Endothelial cell of umbilical vein (primary cell): ENCODE measurements around the gene MAGEA11. TPM values are rescaled to one million over a fixed set of nuclear protein-coding genes. Genes with fewer than 3 reads are reported as not detected.
"Not testable (repeated sequence)": the region's sequence is repeated elsewhere in the genome, so short reads cannot be mapped to it uniquely, and the experiment has no call there.

Source experiments
- BruUV-seq: library from RNA; stranded (reverse); fragments of 400-500 nt; replicated peaks from 2 replicates; lab custom pipeline; 2021; lab: Mats Ljungman, UMichigan
- CTCF ChIA-PET: fragments of 300-600, 350-600 bp; sonication (Branson Sonifier 250); formaldehyde crosslinking; loops from one replicate; lab custom pipeline; 2021; ENCODE audit warnings: antibody characterized with exemption, inconsistent platforms; lab: Charles Lee
- POLR2A ChIA-PET: fragments of 300-600, 350-600 bp; sonication (Branson Sonifier 250); formaldehyde crosslinking; loops from one replicate; lab custom pipeline; 2021; ENCODE audit warnings: antibody characterized with exemption, inconsistent platforms; lab: Charles Lee
- DNase-seq: peaks from one replicate; pipeline ENCODE4 v3.0.0-alpha.2; 2011; ENCODE audit warnings: low read depth, low spot score
- FAIRE-seq: peaks from 2 replicates; lab custom pipeline; 2011; peaks lifted over from hg19 to GRCh38; lab: Jason Lieb, UNC
- H2AFZ ChIP-seq: 2 replicates; pipeline ENCODE4 v1.6.0; 2012; ENCODE audit warnings: low read depth, low read length, control low read depth, inconsistent platforms
- H3K27ac ChIP-seq: 2 replicates; pipeline ENCODE4 v1.5.1; 2011; ENCODE audit warnings: low read depth, mild to moderate bottlenecking, control low read depth, low read length, moderate library complexity; ENCODE audit not compliant: insufficient read depth
- H3K27me3 ChIP-seq, 2 experiments: 2 replicates each; pipeline versions ENCODE4 v1.6.0 to v1.6.1; 2011; ENCODE audit warnings: low read length in 2 of 2, mixed read lengths in 1 of 2; ENCODE audit not compliant: control insufficient read depth in 2 of 2, insufficient read depth in 2 of 2
- H3K36me3 ChIP-seq, 2 experiments: 2 replicates in 1 of 2; 3 replicates in 1 of 2; pipeline ENCODE4 v1.5.1; 2011; ENCODE audit warnings: low read length in 2 of 2, mild to moderate bottlenecking in 1 of 2, moderate library complexity in 1 of 2; ENCODE audit not compliant: control insufficient read depth in 2 of 2, insufficient read depth in 2 of 2; ENCODE audit errors: extremely low read depth in 1 of 2
- H3K4me1 ChIP-seq: 3 replicates; pipeline ENCODE4 v1.5.1; 2011; ENCODE audit warnings: mild to moderate bottlenecking, low read length; ENCODE audit not compliant: control insufficient read depth, insufficient read depth; ENCODE audit errors: extremely low read depth
- H3K4me2 ChIP-seq: 2 replicates; pipeline ENCODE4 v1.6.1; 2011; ENCODE audit warnings: low read length, control low read depth, mixed read lengths; ENCODE audit not compliant: insufficient read depth
- H3K4me3 ChIP-seq, 3 experiments: fragments of 200-600 bp in 1 of 3; sonication (generic), shearing (Covaris generic) in 1 of 3; replicated peaks in 1 of 3; 2 replicates each; pipeline ENCODE4 v1.5.1; 2011 to 2016; ENCODE audit warnings: control low read depth in 3 of 3, low read length in 3 of 3, mild to moderate bottlenecking in 2 of 3, inconsistent platforms in 1 of 3, low read depth in 1 of 3, moderate library complexity in 1 of 3; ENCODE audit not compliant: insufficient read depth in 1 of 3
- H3K79me2 ChIP-seq: 2 replicates; pipeline ENCODE4 v1.6.0; 2012; ENCODE audit warnings: low read length, inconsistent platforms; ENCODE audit not compliant: control insufficient read depth, insufficient read depth
- H3K9ac ChIP-seq: replicated peaks from 2 replicates; pipeline ENCODE3; 2011; ENCODE audit warnings: low read length, control low read depth; ENCODE audit not compliant: insufficient read depth; ENCODE audit errors: extremely low read depth
- H3K9me1 ChIP-seq: replicated peaks from 3 replicates; pipeline ENCODE4 v1.6.0; 2011; ENCODE audit warnings: mild to moderate bottlenecking, low read length; ENCODE audit not compliant: control insufficient read depth, insufficient read depth; ENCODE audit errors: extremely low read depth
- H3K9me3 ChIP-seq: replicated peaks from 2 replicates; pipeline ENCODE4 v1.5.1; 2012; ENCODE audit warnings: low read length, inconsistent platforms; ENCODE audit not compliant: control insufficient read depth, insufficient read depth
- H4K20me1 ChIP-seq: replicated peaks from 2 replicates; pipeline ENCODE3; 2011; ENCODE audit warnings: mild to moderate bottlenecking, low read length; ENCODE audit not compliant: control insufficient read depth, insufficient read depth; ENCODE audit errors: extremely low read depth
- CTCF ChIP-seq, 2 donors: IDR thresholded peaks; 1 replicate in 1 of 2; 2 replicates in 1 of 2; pipeline ENCODE4 v1.5.1; 2011; ENCODE audit warnings: low read length in 2 of 2, mild to moderate bottlenecking in 2 of 2, moderate library complexity in 2 of 2, control low read depth in 1 of 2, inconsistent platforms in 1 of 2, low read depth in 1 of 2; ENCODE audit not compliant: insufficient read depth in 1 of 2; ENCODE audit errors: extremely low read depth in 1 of 2
- EZH2 ChIP-seq: IDR thresholded peaks from 2 replicates; pipeline ENCODE4 v1.6.1; 2012; ENCODE audit warnings: borderline replicate concordance, low read depth, mild to moderate bottlenecking, moderate library complexity, low read length, inconsistent platforms; ENCODE audit not compliant: severe bottlenecking
- FOS ChIP-seq: IDR thresholded peaks from 2 replicates; pipeline ENCODE4 v1.6.1; 2011; ENCODE audit warnings: mild to moderate bottlenecking, low read length, moderate library complexity, borderline replicate concordance; ENCODE audit not compliant: insufficient read depth
- GATA2 ChIP-seq: IDR thresholded peaks from 2 replicates; pipeline ENCODE4 v1.7.0; 2011; ENCODE audit warnings: low read depth, mild to moderate bottlenecking, moderate library complexity, mixed read lengths, low read length; ENCODE audit not compliant: insufficient read length, insufficient read depth
- JUN ChIP-seq: IDR thresholded peaks from 2 replicates; pipeline ENCODE4 v1.6.1; 2011; ENCODE audit warnings: borderline replicate concordance, low read depth; ENCODE audit not compliant: insufficient read length, insufficient read depth
- MAX ChIP-seq: IDR thresholded peaks from 2 replicates; pipeline ENCODE4 v1.6.1; 2011; ENCODE audit not compliant: insufficient read depth, insufficient read length
- MYC ChIP-seq: IDR thresholded peaks from one replicate; pipeline ENCODE4 v1.6.1; 2011; ENCODE audit warnings: mild to moderate bottlenecking, low read depth, low read length
- POLR2A ChIP-seq: IDR thresholded peaks from 2 replicates; pipeline ENCODE4 v1.6.1; 2012; ENCODE audit warnings: low read depth, mild to moderate bottlenecking, control low read depth, low read length
- POLR2AphosphoS5 ChIP-seq: IDR thresholded peaks from 2 replicates; pipeline ENCODE4 v1.6.1; 2012; ENCODE audit warnings: low read depth, mild to moderate bottlenecking, control low read depth, low read length, moderate library complexity; ENCODE audit not compliant: insufficient read depth
- dilution Hi-C: fragments of 300-500 bp; cut with MboI; formaldehyde crosslinking; loops from one replicate; pipeline ENCODE4 v1.15.0; 2019; ENCODE audit warnings: low sequenced_read_pairs; ENCODE audit not compliant: extremely low pct_ligation_motif_present
- intact Hi-C: fragments of 100-400 bp; cut with micrococcal nuclease; formaldehyde crosslinking; loops from one replicate; pipeline ENCODE4 v1.10.0; 2022
- polyA plus RNA-seq, 4 experiments: library from polyadenylated mRNA; depleted of rRNA in 3 of 4; stranded (reverse) in 3 of 4; unstranded in 1 of 4; fragments of >200 nt; gene quantifications; 2 replicates each; pipeline versions ENCODE4 v1.2.1 to v1.2.3, GENCODE V29; 2011 to 2012; ENCODE audit warnings: missing spikeins in 1 of 4
- total RNA-seq: library from RNA; stranded (reverse); gene quantifications from 2 replicates; pipeline ENCODE4 v1.2.3, GENCODE V29; 2021

Gene MAGEA11
- total and polyA plus RNA-seq, 2 donors (not counting 3 experiments of a cell fraction or from before 2014, with no cell fraction given): not detected

- no peaks in the 10 kb centered on the region for H3K4me1 ChIP-seq
- H3K36me3 ChIP-seq: no peaks in the 10 kb centered on the region
- no peaks in the 10 kb centered on the region for H4K20me1 ChIP-seq
- dilution Hi-C loops: no loop called here
- FAIRE-seq (no peak), DNase-seq (no peak)
- H3K4me3 ChIP-seq: no peak overlapping the region
- H3K9me3 ChIP-seq: no peaks in the 10 kb centered on the region
- H2AFZ ChIP-seq: no peak overlapping the region
- no peaks in the 10 kb centered on the region for H3K79me2 ChIP-seq
- ChIA-PET CTCF (no interaction called here), POLR2A (no interaction called here)
- no peak overlapping the region for H3K9ac ChIP-seq
- TF ChIP-seq FOS (no peak), JUN (no peak), MYC (no peak), EZH2 (no peak), POLR2A (no peak)
- H3K4me2 ChIP-seq: no peak overlapping the region
- H3K27ac ChIP-seq: no peak overlapping the region
- no peaks in the 10 kb centered on the region for H3K9me1 ChIP-seq
- intact Hi-C loops: no loop called here
- no peaks in the 10 kb centered on the region for H3K27me3 ChIP-seq
- no TSS peak for BruUV-seq
These were observed 23.3 kb upstream of the MAGEA11 start for GRCh38 chrX:149688552-149688951.

GRCh38 chrX:149691794-149692193 lies 20.1 kb upstream of the MAGEA11 start:
- Histone ChIP-seq H4K20me1 (no peaks in the 10 kb centered on the region), H3K9me3 (no peaks in the 10 kb centered on the region), H3K9me1 (no peaks in the 10 kb centered on the region), H3K27me3 (no peaks in the 10 kb centered on the region), H3K9ac (no peak overlapping the region), H3K27ac (no peak overlapping the region), H3K4me1 (no peaks in the 10 kb centered on the region), H3K36me3 (no peaks in the 10 kb centered on the region), H3K79me2 (no peaks in the 10 kb centered on the region), H3K4me3 (no peak overlapping the region), H3K4me2 (no peak overlapping the region), H2AFZ (no peak overlapping the region)
- dilution Hi-C loops (no loop called here), intact Hi-C loops (no loop called here)
- TF ChIP-seq GATA2 (no peak), POLR2AphosphoS5 (no peak), CTCF (IDR thresholded peaks at IDR 0.05; ENCODE audit: extremely low read depth in 1 of 2, insufficient read depth in 1 of 2, low read depth in 1 of 2, low read length in 2 of 2) (no peak), FOS (no peak), MAX (no peak), JUN (no peak), EZH2 (no peak), MYC (no peak), POLR2A (no peak)
- no TSS peak for BruUV-seq
- FAIRE-seq: no peak
- ChIA-PET POLR2A (no interaction called here), CTCF (interaction anchor here (0.6 kb wide), 1 partner anchor 875 kb away, joined by 3 read pairs; no protein-coding TSS in a partner anchor)
- DNase-seq: no peak

GRCh38 chrX:149692686-149693272 lies 19.1 kb upstream of the MAGEA11 start:
- POLR2A ChIA-PET, H3K4me2 ChIP-seq, H2AFZ ChIP-seq, H3K4me1 ChIP-seq, BruUV-seq, H3K9me3 ChIP-seq, dilution Hi-C loops, H3K9ac ChIP-seq, H3K27me3 ChIP-seq, H3K36me3 ChIP-seq, H3K9me1 ChIP-seq, intact Hi-C loops, H3K4me3 ChIP-seq, H3K27ac ChIP-seq, H4K20me1 ChIP-seq, H3K79me2 ChIP-seq, DNase-seq, CTCF ChIA-PET: not testable (repeated sequence)
- peak; percentile 79 for FAIRE-seq
